HG03095 (cell line): ENCODE data around the gene ADD2.

ENCODE experiments used
- ATAC-seq: cut with Tn5 transposase; IDR thresholded peaks from one replicate; pipeline ENCODE4 v1.9.1; 2021; ENCODE audit warnings: moderate library complexity; ENCODE audit not compliant: unreplicated experiment

ADD2 gene

DNA sequence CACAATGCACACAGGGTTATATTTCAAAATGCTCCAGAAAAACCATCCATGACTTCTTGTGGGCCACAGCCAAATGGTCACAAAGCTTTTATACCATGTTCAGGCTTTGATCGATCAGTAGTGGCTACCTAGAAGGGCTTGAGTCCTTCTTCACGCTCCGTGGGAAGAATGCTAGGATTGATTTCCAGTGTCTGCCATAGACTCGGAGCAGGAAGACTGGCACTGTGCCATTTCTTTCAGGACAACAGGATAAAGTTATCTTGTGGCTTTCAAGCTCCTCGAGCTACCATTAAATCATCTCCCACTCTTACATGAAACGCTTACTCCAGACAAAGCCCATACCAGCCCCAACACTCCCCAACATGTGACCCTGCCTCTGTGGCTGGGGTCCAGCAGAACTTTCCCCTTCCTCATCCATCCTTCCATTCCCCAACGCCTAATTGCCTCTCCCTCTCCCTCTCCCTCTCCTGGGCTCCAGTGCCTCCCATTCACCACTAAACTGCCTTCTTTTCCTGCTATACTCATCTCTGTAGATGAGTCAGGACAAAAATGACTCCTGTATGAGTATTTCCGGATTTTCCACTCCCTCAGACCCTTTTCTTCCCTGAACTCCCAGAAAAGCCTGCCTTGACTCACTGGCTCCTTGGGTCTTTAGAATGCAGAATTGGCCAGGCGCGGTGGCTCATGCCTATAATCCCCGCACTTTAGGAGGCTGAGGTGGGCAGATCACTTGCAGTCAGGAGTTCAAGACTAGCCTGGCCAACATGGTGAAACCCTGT lies 40.9 kb downstream of the ADD2 start:
- no peak for ATAC-seq

DNA sequence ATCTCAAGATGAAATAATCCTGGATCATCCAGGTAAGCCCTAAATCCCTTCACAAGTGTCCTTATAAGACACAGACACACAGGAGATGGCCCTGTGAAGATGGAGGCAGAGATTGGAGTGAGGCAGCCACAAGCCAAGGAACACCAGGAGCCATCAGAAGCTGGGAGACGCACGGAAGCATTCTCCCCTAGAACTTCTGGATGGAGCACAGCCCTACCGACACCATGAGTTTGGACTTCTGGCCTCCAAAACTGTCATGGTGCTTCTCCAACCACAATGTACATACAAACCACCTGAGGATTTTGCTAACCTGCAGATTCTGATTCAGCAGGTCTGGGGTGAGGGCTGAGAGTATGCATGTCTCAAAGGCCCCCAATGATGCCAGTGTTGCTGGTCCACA lies 42.5 kb downstream of the ADD2 start:
- no peak for ATAC-seq

DNA sequence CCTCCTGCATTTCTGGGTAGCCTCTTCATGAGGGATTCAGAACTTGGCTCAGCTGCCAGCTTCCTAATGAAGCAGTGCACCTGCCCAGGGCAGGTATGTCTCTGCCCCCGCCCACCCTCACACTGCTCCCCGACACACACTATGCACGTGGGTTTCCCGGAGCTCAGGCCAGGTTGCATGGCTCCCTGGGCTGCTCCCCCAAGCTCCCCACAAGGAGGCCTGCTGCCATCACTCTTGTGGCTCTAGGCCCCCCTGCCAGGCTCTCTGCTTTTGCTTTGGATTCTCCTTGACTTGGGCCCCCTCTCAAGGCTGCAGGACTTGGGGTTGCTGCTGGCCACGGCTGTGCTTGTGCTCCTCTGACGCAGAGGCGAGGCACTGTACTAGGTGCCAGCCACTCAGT lies 43.6 kb downstream of the ADD2 start:
- no peak for ATAC-seq

DNA sequence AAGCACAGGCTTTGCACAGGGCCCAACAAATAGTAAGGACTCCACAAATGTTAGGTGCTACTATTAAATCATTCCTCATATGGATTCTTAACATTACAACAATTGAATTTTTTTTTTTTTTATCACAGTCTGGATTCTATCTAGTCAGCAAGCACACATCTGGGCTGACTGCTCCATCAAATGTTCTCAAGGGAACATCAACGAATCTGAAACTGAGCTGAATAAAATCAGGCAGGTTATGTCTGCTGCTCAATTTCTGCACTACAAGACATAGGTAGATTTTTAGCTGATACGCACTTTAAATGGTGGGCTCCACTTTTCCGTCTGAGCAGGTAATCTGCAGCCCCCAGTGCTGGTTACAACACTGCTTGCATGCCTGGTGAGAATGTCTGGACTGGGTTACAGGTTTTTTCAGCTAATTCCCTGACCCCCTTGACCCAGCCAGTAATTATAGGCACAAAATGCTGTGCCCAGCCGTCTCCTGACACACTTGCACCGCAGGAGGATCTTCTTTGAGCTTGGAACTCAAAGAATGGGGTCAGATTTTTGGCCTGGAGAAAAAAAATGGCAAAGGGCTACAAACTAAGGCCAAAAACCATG lies 44.6 kb downstream of the ADD2 start:
- ATAC-seq: no peak

DNA sequence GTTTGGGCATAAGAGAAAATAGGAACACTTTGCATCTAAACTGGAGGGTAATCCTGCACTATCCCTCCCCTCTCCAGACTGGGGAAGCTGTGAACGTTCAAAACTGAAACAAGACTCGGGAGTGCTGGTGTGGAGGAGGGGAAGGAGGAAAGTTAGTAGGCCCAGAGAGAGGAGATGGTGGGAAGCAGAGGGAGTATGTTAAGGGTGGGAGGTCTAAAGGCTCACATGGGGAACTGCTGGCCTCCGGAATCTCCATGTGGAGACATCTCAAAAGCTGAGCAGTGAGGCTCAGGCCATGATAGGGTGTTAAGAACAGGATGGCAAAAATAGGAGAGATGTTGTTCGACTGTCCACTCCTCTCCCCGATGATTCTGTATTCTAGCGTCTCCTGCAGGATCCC lies 47.9 kb downstream of the ADD2 start:
- no peak for ATAC-seq

DNA sequence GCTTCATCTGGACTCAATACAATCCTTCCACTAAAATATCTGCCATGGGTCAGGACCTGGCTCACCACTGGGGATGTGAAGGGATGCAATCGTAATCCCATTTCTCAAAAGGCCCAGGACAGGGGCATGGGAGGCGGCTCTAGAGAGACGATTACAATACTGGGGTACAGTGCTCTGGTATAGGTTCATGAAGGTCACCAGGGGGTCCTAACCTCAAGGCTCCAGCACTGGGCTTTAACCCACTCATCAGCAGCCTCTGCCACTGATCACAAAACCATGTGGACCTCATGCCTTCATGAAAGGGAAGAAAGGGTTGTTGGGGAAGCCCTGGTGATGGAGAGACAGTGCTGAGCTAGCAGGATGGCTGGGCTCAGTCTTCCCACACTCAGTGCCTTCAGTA lies 48.8 kb downstream of the ADD2 start:
- no peak for ATAC-seq

DNA sequence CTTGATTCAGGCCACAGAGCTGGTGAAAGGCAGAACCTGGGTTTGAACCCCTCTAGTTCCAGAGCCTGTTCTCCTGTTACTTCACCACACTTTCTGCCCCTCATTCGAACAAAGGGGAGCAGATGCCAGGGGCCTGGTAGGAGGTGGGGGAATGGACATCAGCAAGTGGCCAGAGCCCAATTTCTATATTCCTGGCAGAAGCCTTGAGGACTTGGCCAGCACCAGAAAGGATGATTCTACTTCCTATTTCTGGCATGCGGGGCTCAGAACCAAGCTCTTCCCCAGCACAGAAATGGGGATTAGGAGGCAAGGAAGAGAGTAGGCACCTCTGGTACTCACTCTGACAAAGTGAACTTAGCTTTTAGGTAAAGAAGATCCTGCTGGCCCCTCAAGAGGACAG lies 49.3 kb downstream of the ADD2 start:
- ATAC-seq: no peak

DNA sequence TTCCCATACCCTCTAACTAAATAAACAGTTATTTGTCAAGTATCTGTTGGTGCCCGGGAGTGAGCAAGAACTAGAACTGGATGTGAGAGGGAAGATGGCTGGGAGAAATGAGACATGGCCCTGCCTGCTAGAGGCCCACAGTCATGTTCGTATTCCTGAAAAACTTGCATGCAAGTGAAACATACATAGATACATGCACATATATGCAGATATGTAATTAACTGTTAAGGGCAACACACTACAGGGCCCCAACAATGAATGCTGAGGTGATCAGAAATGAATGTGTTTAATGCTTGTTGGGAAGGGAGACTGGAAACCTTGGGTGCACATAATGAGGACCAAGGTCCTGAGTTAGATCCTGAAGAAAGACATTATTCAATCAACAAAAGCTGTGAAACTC lies 49.8 kb downstream of the ADD2 start:
- no peak for ATAC-seq

DNA sequence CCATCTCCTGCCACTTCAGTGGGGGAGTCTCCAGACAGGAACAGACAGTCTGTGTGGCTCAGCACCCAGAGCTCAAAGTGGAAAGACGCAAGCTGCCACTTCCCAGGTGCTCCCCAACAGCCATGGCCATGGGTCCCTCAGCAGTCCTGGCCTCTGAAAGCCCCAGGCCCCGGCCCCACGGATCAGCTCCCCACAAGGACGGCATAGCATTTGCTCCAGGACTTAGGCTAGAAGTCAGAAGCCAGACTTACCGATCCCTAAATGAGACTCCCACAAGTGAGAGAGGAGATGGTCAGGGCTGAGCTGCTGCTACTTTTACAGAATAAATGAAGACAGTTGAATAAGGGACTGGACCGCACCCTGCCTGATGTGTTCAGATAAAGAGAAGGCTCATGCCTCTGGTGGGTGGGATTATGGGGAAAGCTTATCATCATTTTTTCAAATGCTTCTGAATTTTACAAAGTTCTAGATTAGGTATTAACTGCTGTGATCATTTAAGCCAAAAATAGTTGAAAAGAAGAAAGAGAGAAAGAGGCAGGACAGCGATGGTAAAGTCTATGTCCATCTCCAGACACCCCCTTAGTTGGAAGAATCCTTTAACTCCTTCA lies 50.5 kb downstream of the ADD2 start:
- ATAC-seq: no peak

DNA sequence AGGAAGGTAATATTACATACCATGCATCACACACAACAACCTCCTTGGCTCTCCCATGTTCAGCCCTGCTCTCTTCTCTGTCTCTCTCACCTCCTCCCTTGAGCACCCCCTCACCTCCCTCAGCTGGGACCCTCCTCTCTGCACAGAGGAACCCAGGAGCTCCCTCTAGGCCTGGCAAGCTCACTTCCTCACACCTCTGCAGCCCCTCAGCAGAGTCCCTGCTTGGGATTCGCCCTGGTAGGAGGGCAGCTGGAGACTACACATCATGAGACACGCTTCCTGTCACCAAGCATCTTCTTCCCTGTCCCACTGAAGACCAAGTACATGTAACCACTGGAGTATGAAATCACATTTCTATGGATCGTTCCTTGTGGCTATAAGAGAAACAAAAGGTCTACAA lies 51.0 kb downstream of the ADD2 start:
- ATAC-seq: no peak

DNA sequence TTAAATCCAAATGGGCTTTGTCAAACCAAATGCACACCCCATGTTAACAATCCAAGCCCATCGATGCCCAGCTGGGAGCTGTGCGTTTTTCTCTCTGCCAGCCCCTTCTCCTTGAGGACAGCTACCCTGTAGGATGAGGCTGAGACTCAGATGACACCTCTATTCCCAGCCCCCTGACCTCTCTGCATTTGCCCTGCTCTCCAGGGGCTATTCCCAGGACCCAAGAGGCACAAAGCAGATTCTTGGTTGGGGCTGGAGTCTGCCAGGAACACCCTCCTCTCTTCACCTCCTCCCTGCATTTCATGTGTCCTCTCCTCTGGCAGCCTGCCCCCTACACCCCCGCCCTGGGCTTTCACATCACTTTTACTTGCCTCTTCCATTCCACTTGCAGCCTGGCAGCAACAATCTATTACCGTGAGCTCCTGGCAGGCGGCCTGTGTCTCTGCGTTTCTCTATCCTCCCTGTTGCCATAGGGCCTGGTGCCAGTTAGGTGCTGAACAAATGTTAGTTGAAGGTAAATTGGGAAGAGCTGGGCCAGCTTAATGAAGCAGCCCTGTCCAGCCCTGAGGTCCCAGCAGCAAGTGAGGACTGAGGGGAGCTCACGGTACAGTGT lies 51.8 kb downstream of the ADD2 start:
- no peak for ATAC-seq

DNA sequence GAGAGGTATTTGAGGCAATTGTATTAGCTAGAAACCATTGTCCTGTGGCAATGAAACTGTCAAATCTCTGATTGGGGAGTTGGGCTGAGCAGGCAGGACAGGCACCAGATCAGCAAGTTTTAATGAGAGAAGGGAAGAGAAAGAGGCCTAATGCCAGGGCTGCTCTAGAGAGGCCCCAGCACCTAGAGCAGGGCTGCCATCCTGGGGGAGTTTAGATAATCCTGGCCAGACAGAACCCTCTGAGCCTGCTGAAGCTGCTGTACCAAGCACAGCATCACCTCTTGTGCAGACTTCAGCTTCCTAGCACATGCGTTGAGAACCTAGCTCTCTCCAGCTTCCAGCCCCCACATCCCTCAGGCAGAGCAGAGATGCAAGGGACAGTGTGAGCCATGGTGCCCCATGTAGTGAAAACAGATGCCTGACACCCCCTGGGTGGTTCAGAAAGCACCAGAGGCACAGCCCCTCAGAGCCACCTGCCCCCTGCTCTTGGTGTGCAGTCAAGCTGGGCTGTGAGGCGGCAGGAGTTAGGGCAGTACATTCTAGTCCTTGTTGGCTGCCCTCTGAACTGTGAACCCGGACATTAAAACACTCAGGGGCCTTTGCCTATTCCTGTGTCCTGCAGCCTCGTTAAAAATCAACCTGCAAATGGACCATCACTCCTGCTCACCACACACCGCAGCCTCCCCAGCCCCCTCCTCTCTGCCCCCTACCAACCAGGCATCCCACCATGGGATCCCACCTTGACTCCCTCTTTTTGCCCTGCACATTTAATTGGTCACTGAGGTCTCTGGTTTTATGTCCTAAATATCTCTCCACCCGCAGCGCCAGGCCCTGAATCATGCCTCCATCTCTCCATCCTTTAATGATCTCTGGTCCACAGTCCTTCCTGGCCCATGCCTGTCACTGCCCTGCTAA lies 52.7 kb downstream of the ADD2 start:
- no peak for ATAC-seq

DNA sequence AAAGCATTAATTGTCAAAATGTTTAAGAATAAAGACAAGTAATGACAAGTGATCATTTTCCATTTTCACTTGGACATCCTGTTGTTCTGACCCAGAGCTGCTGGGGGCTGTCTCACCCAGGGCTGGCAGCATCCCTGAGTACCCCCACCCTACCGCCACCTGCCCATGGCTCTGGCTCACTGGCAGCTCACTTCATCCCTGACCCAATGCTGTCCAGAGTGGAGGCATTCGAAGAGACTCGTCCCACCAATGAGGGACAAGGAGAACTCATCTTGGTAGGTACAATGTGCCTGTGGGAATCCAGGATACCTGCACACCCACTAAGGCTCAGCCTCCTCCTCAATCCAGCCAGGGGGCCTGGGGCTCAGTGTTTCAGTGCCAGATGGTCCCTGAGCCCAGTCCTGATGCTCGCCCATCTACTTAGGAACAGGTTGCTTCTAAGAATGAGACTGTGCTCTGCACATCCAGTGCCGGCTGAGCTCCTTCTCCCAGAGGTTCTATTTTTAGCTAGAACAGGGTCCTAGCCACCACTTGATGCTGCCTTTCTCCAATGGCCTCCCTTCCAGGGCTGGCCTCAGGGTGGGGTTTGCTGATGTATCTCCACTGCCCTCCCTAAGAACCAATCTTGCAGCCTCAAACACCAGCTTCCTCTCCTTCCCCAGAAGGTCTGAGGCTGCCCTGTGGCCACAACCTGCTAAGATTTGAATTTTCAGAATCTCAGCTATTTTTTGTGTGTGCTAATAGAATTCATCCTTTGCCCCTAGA lies 53.7 kb downstream of the ADD2 start:
- ATAC-seq: no peak

DNA sequence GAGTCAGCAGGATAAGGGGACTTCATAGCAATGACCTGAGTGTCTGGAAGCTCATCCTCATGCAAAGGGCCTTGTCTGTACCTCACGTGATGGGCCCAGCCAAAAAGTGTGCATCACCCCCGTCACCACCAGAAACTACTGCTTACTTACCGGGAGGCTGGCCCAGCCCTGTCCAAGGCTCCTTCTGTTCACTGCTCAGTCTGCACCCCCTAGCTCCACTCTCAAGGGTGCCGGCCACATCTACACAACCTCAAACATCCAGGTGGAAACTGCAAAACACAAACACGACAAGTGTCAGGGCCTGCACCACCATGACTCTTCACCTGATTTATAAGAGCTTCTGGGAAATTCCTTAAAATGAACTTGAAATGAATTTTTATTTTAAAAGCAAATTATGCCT lies 55.1 kb downstream of the ADD2 start:
- no peak for ATAC-seq

DNA sequence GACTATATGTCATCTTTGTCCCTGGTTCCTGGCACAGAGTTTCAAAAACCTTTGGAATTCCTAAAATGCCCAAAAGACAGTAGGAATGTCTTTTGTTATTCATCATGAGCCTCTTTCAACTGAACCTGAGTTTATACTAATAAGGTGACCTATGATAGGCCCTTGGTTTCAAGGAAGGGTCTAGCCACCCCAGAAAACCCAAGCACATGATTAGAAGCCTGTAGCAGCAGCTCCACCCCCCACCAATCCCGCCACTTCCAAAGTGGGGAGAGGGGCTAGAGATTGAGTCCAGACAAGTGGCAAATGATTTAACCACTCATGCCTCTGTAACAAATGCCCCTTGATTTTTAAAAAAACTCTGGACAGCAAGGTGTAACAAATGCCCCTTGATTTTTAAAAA lies 56.8 kb downstream of the ADD2 start:
- ATAC-seq: no peak

DNA sequence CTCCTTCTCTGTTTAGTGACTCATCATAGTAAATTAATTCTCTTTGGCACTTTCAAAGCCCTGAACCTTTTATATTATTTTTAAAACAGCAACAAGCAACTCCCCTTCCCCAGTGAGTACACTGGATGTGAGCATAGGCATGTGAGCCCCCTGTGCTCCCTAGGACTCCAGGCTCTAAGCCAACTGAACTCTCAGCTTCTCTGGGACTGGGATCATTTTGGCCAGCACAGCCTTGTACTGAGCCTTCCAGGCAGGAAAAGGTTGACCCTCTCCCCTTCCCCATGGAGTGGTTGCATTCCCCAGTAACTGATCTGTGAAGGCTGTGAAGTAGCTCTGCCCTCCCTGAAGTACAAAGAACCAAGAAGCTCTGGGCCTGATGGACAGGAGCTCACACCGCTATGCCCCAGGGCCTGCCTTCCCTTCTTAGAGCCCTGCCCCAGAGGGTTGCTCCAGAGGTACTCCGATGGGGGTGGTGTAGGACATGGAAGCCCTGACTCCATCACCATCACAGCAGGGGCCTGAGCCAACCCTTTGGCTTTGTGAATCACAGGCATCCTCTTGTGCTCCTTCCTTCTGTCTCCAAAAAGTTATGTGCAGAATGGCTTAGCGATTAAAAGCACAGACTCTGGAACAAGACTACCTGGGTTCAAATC lies 57.8 kb downstream of the ADD2 start:
- no peak for ATAC-seq

DNA sequence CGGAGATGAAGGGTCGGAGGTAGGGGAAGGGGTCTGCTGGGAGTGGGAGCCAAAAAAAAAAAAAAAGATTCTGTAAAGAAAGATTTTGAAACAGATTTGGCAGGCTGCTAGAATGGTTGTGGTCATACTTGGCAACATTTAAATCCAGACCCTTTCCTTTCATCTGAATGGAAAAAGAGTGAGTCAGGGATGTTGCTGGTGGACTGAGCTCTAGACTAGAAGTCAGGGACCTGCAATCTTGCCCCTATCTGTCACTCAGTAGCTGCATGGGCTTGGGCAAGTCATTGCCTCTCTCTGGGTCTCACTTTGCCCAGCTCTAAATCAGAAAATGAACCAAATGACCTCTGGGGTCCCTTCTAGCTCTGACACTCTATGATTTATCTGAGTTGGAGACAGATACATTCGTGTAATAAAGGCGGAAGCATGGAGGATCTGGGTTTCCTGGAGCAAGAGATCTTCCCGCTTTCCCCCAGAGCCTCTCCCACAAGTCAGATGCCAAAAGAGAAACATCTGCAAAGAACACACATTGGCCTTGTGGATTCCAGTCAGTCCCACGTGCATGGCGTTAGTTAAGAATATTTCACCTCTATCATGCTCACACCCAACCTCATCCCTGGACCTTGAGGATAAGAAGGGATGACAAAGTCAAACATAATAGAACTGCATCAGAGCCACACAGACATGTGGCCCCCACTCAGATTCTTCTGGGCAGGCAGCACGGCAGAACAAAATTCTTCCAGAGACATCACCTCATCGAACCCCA lies 58.5 kb downstream of the ADD2 start:
- ATAC-seq: no peak

DNA sequence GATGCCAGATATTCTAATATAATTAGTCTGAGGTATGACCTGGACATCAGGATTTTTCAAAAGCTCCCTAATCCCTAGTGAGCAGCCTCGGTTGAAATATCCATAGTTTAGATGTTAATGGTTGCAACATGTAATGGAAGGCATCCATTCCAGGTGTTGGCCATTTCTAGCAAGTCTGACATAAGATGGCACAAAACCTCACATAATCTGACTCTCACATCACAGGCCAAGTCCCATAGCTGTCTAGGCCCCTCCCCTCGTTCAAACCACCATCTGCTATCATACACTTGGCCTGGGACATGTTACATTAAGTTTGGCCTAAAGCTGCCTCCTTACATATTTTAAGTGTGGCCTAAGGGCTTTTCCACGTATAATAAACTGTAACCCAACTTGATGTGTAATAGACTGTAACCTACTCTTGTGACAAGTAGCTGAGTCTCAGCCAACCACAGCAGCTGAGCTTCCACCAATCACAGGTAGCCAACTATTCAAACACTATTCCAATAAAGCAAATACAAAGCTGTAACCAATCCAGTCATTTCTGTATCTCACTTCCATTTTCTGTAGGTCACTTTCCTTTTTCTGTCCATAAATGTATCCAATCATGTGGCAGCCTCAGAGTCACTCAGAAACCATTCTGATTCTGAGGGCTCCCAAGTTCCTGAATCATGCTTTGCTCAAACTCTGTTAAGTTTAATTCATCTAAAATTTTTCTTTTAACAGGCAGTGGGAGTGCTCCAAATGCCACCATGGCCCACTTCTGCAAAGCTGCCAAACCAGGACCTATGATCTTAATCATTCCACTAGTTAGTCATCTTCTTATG lies 59.4 kb downstream of the ADD2 start:
- no peak for ATAC-seq
